Measurements from ENCODE around the gene NFKB2.

NFKB2 gene

GRCh38 chr10:102405108-102405571 is 9.6 kb downstream of the NFKB2 start:
- TF ChIP-seq SIN3A (IDR thresholded peaks at IDR 0.05; ENCODE audit: borderline replicate concordance, insufficient read depth, low read length) (no peak), POLR2AphosphoS5 (IDR thresholded peaks at IDR 0.05; ENCODE audit: low read depth, low read length) (no peak), TAF1 (IDR thresholded peaks at IDR 0.05; ENCODE audit: borderline replicate concordance, insufficient read depth, low read length) (no peak), FOXP2 (optimal IDR thresholded peaks at IDR 0.05; ENCODE audit: borderline replicate concordance, extremely low read depth, extremely low read length, insufficient read depth) (no peak), REST (IDR thresholded peaks at IDR 0.05; ENCODE audit: insufficient read depth in 1 of 2, low read depth in 2 of 2, low read length in 2 of 2) (no peak)

GRCh38 chr10:102405632-102406031 is 10.1 kb downstream of the NFKB2 start:
- TF ChIP-seq FOXP2 (optimal IDR thresholded peaks at IDR 0.05; ENCODE audit: borderline replicate concordance, extremely low read depth, extremely low read length, insufficient read depth) (no peak), TAF1 (IDR thresholded peaks at IDR 0.05; ENCODE audit: borderline replicate concordance, insufficient read depth, low read length) (no peak), SIN3A (IDR thresholded peaks at IDR 0.05; ENCODE audit: borderline replicate concordance, insufficient read depth, low read length) (no peak), REST (IDR thresholded peaks at IDR 0.05; ENCODE audit: insufficient read depth in 1 of 2, low read depth in 2 of 2, low read length in 2 of 2) (no peak), POLR2AphosphoS5 (IDR thresholded peaks at IDR 0.05; ENCODE audit: low read depth, low read length) (no peak)

- TF ChIP-seq SIN3A (IDR thresholded peaks at IDR 0.05; ENCODE audit: borderline replicate concordance, insufficient read depth, low read length) = no peak
- TF ChIP-seq TAF1 (IDR thresholded peaks at IDR 0.05; ENCODE audit: borderline replicate concordance, insufficient read depth, low read length) = no peak
- no peak for TF ChIP-seq REST (IDR thresholded peaks at IDR 0.05; ENCODE audit: insufficient read depth in 1 of 2, low read depth in 2 of 2, low read length in 2 of 2)
- TF ChIP-seq FOXP2 (optimal IDR thresholded peaks at IDR 0.05; ENCODE audit: borderline replicate concordance, extremely low read depth, extremely low read length, insufficient read depth) = no peak
- no peak for TF ChIP-seq POLR2AphosphoS5 (IDR thresholded peaks at IDR 0.05; ENCODE audit: low read depth, low read length)
Observed at GRCh38 chr10:102406815-102407214, 11.3 kb downstream of the NFKB2 start.

- no peak for TF ChIP-seq POLR2AphosphoS5 (IDR thresholded peaks at IDR 0.05; ENCODE audit: low read depth, low read length)
- TF ChIP-seq TAF1 (IDR thresholded peaks at IDR 0.05; ENCODE audit: borderline replicate concordance, insufficient read depth, low read length) = no peak
- no peak for TF ChIP-seq REST (IDR thresholded peaks at IDR 0.05; ENCODE audit: insufficient read depth in 1 of 2, low read depth in 2 of 2, low read length in 2 of 2)
- no peak for TF ChIP-seq FOXP2 (optimal IDR thresholded peaks at IDR 0.05; ENCODE audit: borderline replicate concordance, extremely low read depth, extremely low read length, insufficient read depth)
- TF ChIP-seq SIN3A (IDR thresholded peaks at IDR 0.05; ENCODE audit: borderline replicate concordance, insufficient read depth, low read length) = no peak
Observed at GRCh38 chr10:102407425-102408130, 12.1 kb downstream of the NFKB2 start.
